ENCODE measurements around the gene NKD1. TPM values are rescaled to one million over a fixed set of nuclear protein-coding genes. Genes with fewer than 3 reads are reported as not detected.

The NKD1 gene
- total RNA-seq, 4 donors from 2014 or later: 3.5 to 48.1 (median 8.9) TPM

DNA sequence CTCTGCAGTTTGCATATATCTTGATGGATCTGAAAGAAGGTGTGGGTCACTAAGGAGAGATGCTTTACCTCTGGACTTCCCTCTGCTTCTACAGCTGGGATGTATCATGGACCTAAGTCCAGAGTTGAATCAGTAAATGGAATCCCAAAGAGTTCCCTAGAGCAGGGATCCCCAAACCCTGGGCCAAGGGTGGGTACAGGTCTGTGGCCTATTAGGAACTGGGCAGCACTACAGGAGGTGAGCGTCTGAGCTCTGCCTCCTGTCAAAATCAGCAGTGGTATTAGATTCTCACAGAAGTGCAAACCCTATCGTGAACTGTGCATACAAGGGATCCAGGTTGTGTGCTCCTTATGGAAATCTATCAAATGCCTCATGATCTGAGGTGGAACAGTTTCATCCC lies 39.3 kb downstream of the NKD1 start:
- intact Hi-C loops (cut with DNase I; ENCODE audit: low total_unique reads): no loop called here
- no peaks in the 10 kb centered on the region for H3K36me3 ChIP-seq
- no peak overlapping the region for H3K4me3 ChIP-seq
- DNase-seq: no peak
- TF ChIP-seq POLR2A (IDR thresholded peaks at IDR 0.05): no peak
- TF ChIP-seq, protein P1, sequence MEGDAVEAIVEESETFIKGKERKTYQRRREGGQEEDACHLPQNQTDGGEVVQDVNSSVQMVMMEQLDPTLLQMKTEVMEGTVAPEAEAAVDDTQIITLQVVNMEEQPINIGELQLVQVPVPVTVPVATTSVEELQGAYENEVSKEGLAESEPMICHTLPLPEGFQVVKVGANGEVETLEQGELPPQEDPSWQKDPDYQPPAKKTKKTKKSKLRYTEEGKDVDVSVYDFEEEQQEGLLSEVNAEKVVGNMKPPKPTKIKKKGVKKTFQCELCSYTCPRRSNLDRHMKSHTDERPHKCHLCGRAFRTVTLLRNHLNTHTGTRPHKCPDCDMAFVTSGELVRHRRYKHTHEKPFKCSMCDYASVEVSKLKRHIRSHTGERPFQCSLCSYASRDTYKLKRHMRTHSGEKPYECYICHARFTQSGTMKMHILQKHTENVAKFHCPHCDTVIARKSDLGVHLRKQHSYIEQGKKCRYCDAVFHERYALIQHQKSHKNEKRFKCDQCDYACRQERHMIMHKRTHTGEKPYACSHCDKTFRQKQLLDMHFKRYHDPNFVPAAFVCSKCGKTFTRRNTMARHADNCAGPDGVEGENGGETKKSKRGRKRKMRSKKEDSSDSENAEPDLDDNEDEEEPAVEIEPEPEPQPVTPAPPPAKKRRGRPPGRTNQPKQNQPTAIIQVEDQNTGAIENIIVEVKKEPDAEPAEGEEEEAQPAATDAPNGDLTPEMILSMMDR (IDR thresholded peaks at IDR 0.05): no peak
- H3K4me1 ChIP-seq: peaks cover 7% of the 10 kb centered on the region in 2 donors
- H3K27ac ChIP-seq: no peak overlapping the region
- H3K27me3 ChIP-seq: no peaks in the 10 kb centered on the region
- H3K9me3 ChIP-seq: no peaks in the 10 kb centered on the region

DNA sequence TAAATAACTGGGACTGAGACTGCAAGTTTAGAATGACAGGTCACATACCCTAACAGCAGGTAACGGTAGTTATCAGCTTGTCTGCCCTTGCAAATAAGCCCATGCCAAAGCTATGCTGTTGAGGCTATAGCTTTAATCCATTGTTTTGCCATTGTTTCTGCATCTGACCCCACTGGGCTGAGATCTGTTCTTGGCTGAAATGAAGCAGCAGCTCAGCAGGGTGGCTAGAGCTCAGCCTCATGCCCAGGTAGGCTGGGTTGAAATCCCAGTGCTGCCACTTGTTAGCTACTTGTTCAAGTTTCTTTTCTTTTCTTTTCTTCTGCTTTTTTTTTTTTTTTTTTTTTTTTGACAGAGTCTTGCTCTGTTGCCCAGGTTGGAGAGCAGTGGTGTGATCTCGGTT lies 40.1 kb downstream of the NKD1 start:
- no peak for DNase-seq
- Histone ChIP-seq H3K27ac (no peak overlapping the region), H3K9me3 (no peaks in the 10 kb centered on the region), H3K4me1 (peaks cover 7% of the 10 kb centered on the region in 2 donors), H3K36me3 (no peaks in the 10 kb centered on the region), H3K27me3 (no peaks in the 10 kb centered on the region), H3K4me3 (no peak overlapping the region)
- TF ChIP-seq, protein P1 (IDR thresholded peaks at IDR 0.05): no peak
- TF ChIP-seq POLR2A (IDR thresholded peaks at IDR 0.05): no peak
- intact Hi-C loops (cut with DNase I; ENCODE audit: low total_unique reads): no loop called here

DNA sequence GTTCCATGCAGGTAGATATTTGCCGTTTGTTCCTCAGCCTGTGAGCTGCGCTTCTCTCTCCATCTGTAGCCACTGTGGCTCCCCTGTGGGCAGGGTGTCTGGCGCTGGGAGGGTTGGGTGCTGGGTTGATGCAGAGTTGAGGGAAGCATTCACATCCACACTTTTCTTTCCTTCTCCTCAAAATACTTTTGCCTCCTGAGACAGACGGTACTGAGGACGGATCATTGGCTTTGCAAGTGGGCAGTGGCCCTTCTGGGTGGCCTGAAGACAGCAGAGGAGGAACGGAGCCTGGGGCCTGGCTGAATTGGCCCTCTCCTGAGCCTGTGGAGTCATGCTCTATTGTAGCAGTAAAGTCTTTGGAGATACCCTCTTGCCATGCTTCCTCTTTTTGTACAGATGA lies 43.0 kb downstream of the NKD1 start:
- no peaks in the 10 kb centered on the region for H3K4me1 ChIP-seq
- no peaks in the 10 kb centered on the region for H3K27me3 ChIP-seq
- no peak for DNase-seq
- TF ChIP-seq, protein P1 (IDR thresholded peaks at IDR 0.05): no peak
- TF ChIP-seq POLR2A (IDR thresholded peaks at IDR 0.05): no peak
- no peaks in the 10 kb centered on the region for H3K9me3 ChIP-seq
- no peaks in the 10 kb centered on the region for H3K36me3 ChIP-seq
- H3K27ac ChIP-seq: no peak overlapping the region
- H3K4me3 ChIP-seq: no peak overlapping the region
- intact Hi-C loops (cut with DNase I; ENCODE audit: low total_unique reads): no loop called here

DNA sequence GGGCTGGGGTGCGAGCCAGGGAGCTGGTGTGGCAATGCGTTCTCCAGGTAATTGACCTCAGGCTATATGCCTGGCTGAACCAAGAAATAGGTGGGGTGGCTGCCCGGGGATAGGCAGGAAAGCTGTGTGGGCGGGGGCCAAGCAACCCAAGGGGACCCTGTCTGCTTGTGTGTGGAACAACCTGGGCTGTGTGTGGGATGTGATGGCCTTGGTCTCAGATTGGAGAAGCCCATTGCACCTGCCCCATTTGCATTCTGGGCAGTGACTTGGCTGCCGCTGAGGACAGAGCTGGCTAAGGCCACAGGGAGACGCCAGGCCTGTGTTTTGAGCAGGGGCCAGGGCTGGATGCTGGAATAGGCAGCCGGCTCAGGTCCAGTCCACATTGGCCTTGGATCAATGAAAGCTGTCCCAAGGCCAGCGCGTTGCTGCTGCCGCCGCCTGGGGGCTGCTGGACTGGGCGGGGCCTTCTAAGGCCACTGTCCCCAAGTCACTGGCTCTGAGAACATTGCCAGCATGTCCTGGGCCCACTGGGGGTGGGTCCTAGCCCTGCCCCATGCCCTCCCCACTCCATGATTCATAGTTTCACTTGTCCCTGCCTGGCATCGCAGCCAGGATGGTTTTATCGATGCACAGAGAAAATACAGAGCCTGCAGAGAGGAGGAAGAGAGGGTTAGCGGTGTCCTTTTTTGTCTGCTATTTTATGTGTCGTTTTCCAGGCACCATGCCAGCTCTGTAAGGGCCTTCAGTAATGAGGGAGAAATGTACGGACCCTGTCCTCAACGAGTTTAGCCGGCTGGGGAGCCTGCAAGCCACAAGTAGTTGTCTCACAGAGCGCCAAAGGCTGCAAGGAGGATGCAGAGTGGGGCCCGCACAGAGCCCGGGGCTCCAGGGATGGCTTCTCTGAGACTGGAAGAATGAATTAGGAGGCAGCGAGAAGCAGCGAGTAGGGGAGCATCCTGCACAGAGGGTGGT lies 43.9 kb downstream of the NKD1 start:
- no peaks in the 10 kb centered on the region for H3K4me1 ChIP-seq
- H3K4me3 ChIP-seq: no peak overlapping the region
- no peak for TF ChIP-seq POLR2A (IDR thresholded peaks at IDR 0.05)
- TF ChIP-seq, protein P1 (IDR thresholded peaks at IDR 0.05): no peak
- no peaks in the 10 kb centered on the region for H3K36me3 ChIP-seq
- peak overlapping the region in 1 of 2 donors; percentile 16 for H3K27ac ChIP-seq
- intact Hi-C loops (cut with DNase I; ENCODE audit: low total_unique reads): no loop called here
- no peaks in the 10 kb centered on the region for H3K9me3 ChIP-seq
- peak in 1 of 2 donors; percentile 70 for DNase-seq
- H3K27me3 ChIP-seq: no peaks in the 10 kb centered on the region

DNA sequence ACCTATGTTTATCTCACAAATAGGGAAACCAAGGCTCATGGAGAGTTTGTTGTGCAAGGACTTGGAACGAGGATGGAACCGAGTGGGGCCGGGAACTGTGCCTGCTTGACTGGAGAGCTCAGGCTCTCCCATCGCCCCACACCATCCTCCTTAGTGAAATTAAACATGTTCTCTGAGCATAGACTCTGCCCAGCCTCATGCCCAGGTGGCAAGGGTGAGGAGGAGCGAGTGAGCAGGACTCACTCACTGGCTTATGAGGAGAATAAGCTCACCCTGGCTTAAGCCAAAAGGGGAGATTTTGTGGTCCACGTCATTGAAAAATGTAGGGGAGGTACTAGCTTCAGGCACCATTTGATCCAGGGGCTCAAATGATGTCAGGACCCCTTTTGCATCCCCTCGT lies 44.8 kb downstream of the NKD1 start:
- no peak for DNase-seq
- H3K36me3 ChIP-seq: no peaks in the 10 kb centered on the region
- intact Hi-C loops (cut with DNase I; ENCODE audit: low total_unique reads): no loop called here
- H3K4me1 ChIP-seq: no peaks in the 10 kb centered on the region
- H3K9me3 ChIP-seq: no peaks in the 10 kb centered on the region
- H3K4me3 ChIP-seq: no peak overlapping the region
- no peak overlapping the region for H3K27ac ChIP-seq
- TF ChIP-seq, protein P1 (IDR thresholded peaks at IDR 0.05): no peak
- no peak for TF ChIP-seq POLR2A (IDR thresholded peaks at IDR 0.05)
- no peaks in the 10 kb centered on the region for H3K27me3 ChIP-seq

All from uterus (tissue), 4 donors.